SK-N-SH (cell line): ENCODE results near the gene FMC1. TPM values are rescaled to one million over a fixed set of nuclear protein-coding genes. Genes with fewer than 3 reads are reported as not detected.

ENCODE experiments used
- CTCF ChIA-PET: fragments of 300-600, 350-600 bp; formaldehyde crosslinking; extraction: SDS; loops from one replicate; lab custom pipeline; 2021; lab: Yijun Ruan, JAX
- POLR2A ChIA-PET: fragments of 350-600 bp; sonication (Branson Sonifier 250); formaldehyde crosslinking; extraction: SDS; loops from one replicate; lab custom pipeline; 2020; ENCODE audit warnings: antibody characterized with exemption, inconsistent platforms; lab: Yijun Ruan, JAX
- DNase-seq: peaks from one replicate; pipeline ENCODE4 v3.0.0; 2012
- H2AFZ ChIP-seq: fragments of 200-600 bp; sonication (generic); 2 replicates; pipeline ENCODE4 v1.8.1; 2016; ENCODE audit warnings: antibody characterized with exemption, mild to moderate bottlenecking, low read depth
- H3F3A ChIP-seq: fragments of 200-600 bp; sonication (generic); replicated peaks from 2 replicates; pipeline ENCODE3; 2016; ENCODE audit warnings: antibody characterized with exemption, mild to moderate bottlenecking; ENCODE audit not compliant: insufficient read depth
- H3K27ac ChIP-seq, 2 experiments: fragments of 200-500 bp in 1 of 2; fragments of 200-600 bp in 1 of 2; sonication (Bioruptor generic) in 1 of 2; sonication (generic), shearing (Covaris generic) in 1 of 2; 2 replicates each; pipeline versions ENCODE4 v1.5.1 to v1.6.1; 2014 to 2016; ENCODE audit warnings: low read depth in 2 of 2, inconsistent platforms in 1 of 2, low read length in 1 of 2, mild to moderate bottlenecking in 1 of 2, mixed read lengths in 1 of 2
- H3K27me3 ChIP-seq: fragments of 200-600 bp; sonication (generic), shearing (Covaris generic); 2 replicates; pipeline ENCODE4 v1.6.1; 2016; ENCODE audit warnings: mixed run types; ENCODE audit not compliant: insufficient read depth
- H3K36me3 ChIP-seq, 2 experiments: fragments of 200-500 bp in 1 of 2; fragments of 200-600 bp in 1 of 2; sonication (Bioruptor generic) in 1 of 2; sonication (generic) in 1 of 2; replicated peaks in 1 of 2; 2 replicates each; pipeline versions ENCODE3 to v1.5.1; 2014 to 2016; ENCODE audit warnings: low read length in 1 of 2, mild to moderate bottlenecking in 1 of 2; ENCODE audit not compliant: insufficient read depth in 2 of 2, control insufficient read depth in 1 of 2
- H3K4me1 ChIP-seq, 2 experiments: fragments of 200-500 bp in 1 of 2; fragments of 200-600 bp in 1 of 2; sonication (Bioruptor generic) in 1 of 2; sonication (generic), shearing (Covaris generic) in 1 of 2; 2 replicates each; pipeline versions ENCODE4 v1.5.1 to v1.6.1; 2014 to 2016; ENCODE audit warnings: low read depth in 1 of 2, low read length in 1 of 2, mixed run types in 1 of 2; ENCODE audit not compliant: insufficient read depth in 2 of 2, control insufficient read depth in 1 of 2
- H3K4me2 ChIP-seq: fragments of 200-600 bp; sonication (generic), shearing (Covaris generic); 2 replicates; pipeline ENCODE4 v1.6.1; 2017; ENCODE audit warnings: mixed run types
- H3K4me3 ChIP-seq, 2 experiments: fragments of 200-500 bp in 1 of 2; fragments of 200-600 bp in 1 of 2; sonication (Bioruptor generic) in 1 of 2; sonication (generic), shearing (Covaris generic) in 1 of 2; 2 replicates each; pipeline versions ENCODE4 v1.5.1 to v1.8.1; 2014 to 2016; ENCODE audit warnings: low read depth in 2 of 2, inconsistent platforms in 1 of 2, low read length in 1 of 2, mild to moderate bottlenecking in 1 of 2, mixed read lengths in 1 of 2, moderate library complexity in 1 of 2
- H3K79me2 ChIP-seq: fragments of 200-600 bp; sonication (generic); 2 replicates; pipeline ENCODE4 v1.8.1; 2017; ENCODE audit warnings: mild to moderate bottlenecking; ENCODE audit not compliant: insufficient read depth
- H3K9ac ChIP-seq: fragments of 200-600 bp; sonication (generic); 2 replicates; pipeline ENCODE4 v1.6.1; 2017; ENCODE audit warnings: mixed run types
- H3K9me2 ChIP-seq: fragments of 200-600 bp; sonication (generic); 2 replicates; pipeline ENCODE4 v1.6.1; 2017; ENCODE audit warnings: mixed run types
- H3K9me3 ChIP-seq: fragments of 200-600 bp; sonication (generic); 2 replicates; pipeline ENCODE4 v1.6.1; 2017; ENCODE audit warnings: mixed run types, mild to moderate bottlenecking, moderate library complexity
- H4K20me1 ChIP-seq: fragments of 200-600 bp; sonication (generic); 2 replicates; pipeline ENCODE4 v1.6.1; 2017; ENCODE audit warnings: mild to moderate bottlenecking, mixed run types; ENCODE audit not compliant: insufficient read depth
- CHD2 ChIP-seq: fragments of 150-350 bp; IDR thresholded peaks from 2 replicates; pipeline ENCODE4 v1.6.1; 2018; ENCODE audit warnings: low read length; ENCODE audit not compliant: partially characterized antibody
- EP300 ChIP-seq, 2 experiments: IDR thresholded peaks; 2 replicates each; pipeline versions ENCODE4 v1.4.0 to v1.6.1; 2012; ENCODE audit warnings: borderline replicate concordance in 1 of 2, low read depth in 1 of 2, low read length in 1 of 2
- EZH2phosphoT487 ChIP-seq: fragments of 200-600 bp; sonication (generic); IDR thresholded peaks from 2 replicates; pipeline ENCODE4 v1.6.1; 2017; ENCODE audit warnings: low read depth, mixed run types, mild to moderate bottlenecking, antibody characterized with exemption, moderate library complexity, borderline replicate concordance
- GABPA ChIP-seq: IDR thresholded peaks from 2 replicates; pipeline ENCODE4 v1.4.0; 2012; ENCODE audit warnings: low read depth, mild to moderate bottlenecking
- JUND ChIP-seq: IDR thresholded peaks from 2 replicates; pipeline ENCODE4 v1.4.0; 2012
- MEF2A ChIP-seq: IDR thresholded peaks from 2 replicates; pipeline ENCODE4 v1.4.0; 2012; ENCODE audit warnings: low read depth, borderline replicate concordance
- NFIC ChIP-seq: IDR thresholded peaks from 2 replicates; pipeline ENCODE4 v1.4.0; 2012; ENCODE audit warnings: borderline replicate concordance
- NRF1 ChIP-seq: IDR thresholded peaks from 2 replicates; pipeline ENCODE4 v1.6.1; 2012; ENCODE audit warnings: low read depth, mild to moderate bottlenecking, low read length
- POLR2AphosphoS5 ChIP-seq: IDR thresholded peaks from 2 replicates; pipeline ENCODE4 v1.6.1; 2012; ENCODE audit warnings: low read depth, low read length
- RFX5 ChIP-seq: IDR thresholded peaks from 2 replicates; pipeline ENCODE4 v1.6.1; 2012; ENCODE audit warnings: mild to moderate bottlenecking, improper control_type of control experiment, low read length
- RXRA ChIP-seq: IDR thresholded peaks from 2 replicates; pipeline ENCODE4 v1.4.0; 2012; ENCODE audit warnings: low read depth, mild to moderate bottlenecking, borderline replicate concordance
- SIN3A ChIP-seq: IDR thresholded peaks from 2 replicates; pipeline ENCODE4 v1.6.1; 2012; ENCODE audit warnings: low read depth, mild to moderate bottlenecking, low read length, moderate library complexity, borderline replicate concordance
- SMC3 ChIP-seq: IDR thresholded peaks from 2 replicates; pipeline ENCODE4 v1.6.1; 2012; ENCODE audit warnings: low read depth, low read length, improper control_type of control experiment
- TAF1 ChIP-seq: IDR thresholded peaks from 2 replicates; pipeline ENCODE4 v1.6.1; 2012; ENCODE audit warnings: low read depth, mild to moderate bottlenecking, low read length, moderate library complexity, borderline replicate concordance
- TEAD4 ChIP-seq: IDR thresholded peaks from 2 replicates; pipeline ENCODE4 v1.4.0; 2012; ENCODE audit warnings: mild to moderate bottlenecking, borderline replicate concordance; ENCODE audit not compliant: insufficient read depth
- YY1 ChIP-seq: IDR thresholded peaks from 2 replicates; pipeline ENCODE4 v1.4.0; 2012; ENCODE audit warnings: low read depth, mild to moderate bottlenecking
- WGBS: methylation state at CpG from one replicate; pipeline ENCODE4 v1.1.6; 2017; ENCODE audit warnings: low lambda C conversion rate; 5-methylcytosine and 5-hydroxymethylcytosine counted together
- polyA plus RNA-seq, 3 experiments: library from polyadenylated mRNA; depleted of rRNA; stranded (reverse); fragments of >200 nt; gene quantifications; 2 replicates each; pipeline ENCODE4 v1.2.3, GENCODE V29; 2012
- TF ChIP-seq, protein P1 (sequence below): IDR thresholded peaks from 2 replicates; pipeline ENCODE4 v1.4.0; 2012; ENCODE audit warnings: low read depth, borderline replicate concordance
- TF ChIP-seq, protein P2 (sequence below): fragments of 150-350 bp; IDR thresholded peaks from 2 replicates; pipeline ENCODE4 v1.6.1; 2016; ENCODE audit warnings: mild to moderate bottlenecking, low read depth, low read length
- TF ChIP-seq, protein P3 (sequence below): fragments of 200-600 bp; sonication (generic); IDR thresholded peaks from 2 replicates; pipeline ENCODE4 v1.6.1; 2017; ENCODE audit warnings: antibody characterized with exemption, mild to moderate bottlenecking, moderate library complexity
- TF ChIP-seq, protein P4 (sequence below): IDR thresholded peaks from 2 replicates; pipeline ENCODE4 v1.4.0; 2012; ENCODE audit warnings: low read depth
- TF ChIP-seq, protein P5 (sequence below): IDR thresholded peaks from 2 replicates; pipeline ENCODE4 v1.4.0; 2012; ENCODE audit warnings: low read depth, borderline replicate concordance
- TF ChIP-seq, protein P6 (sequence below): fragments of 150-350 bp; IDR thresholded peaks from 2 replicates; pipeline ENCODE4 v1.6.1; 2017; ENCODE audit warnings: antibody characterized with exemption, low read length, low read depth, borderline replicate concordance
- TF ChIP-seq, protein P7 (sequence below): IDR thresholded peaks from 2 replicates; pipeline ENCODE4; 2012

FMC1 gene
- polyA plus RNA-seq, 1 of the 3 experiments (the other 2 are of a cell fraction) = 59.9 TPM

DNA sequence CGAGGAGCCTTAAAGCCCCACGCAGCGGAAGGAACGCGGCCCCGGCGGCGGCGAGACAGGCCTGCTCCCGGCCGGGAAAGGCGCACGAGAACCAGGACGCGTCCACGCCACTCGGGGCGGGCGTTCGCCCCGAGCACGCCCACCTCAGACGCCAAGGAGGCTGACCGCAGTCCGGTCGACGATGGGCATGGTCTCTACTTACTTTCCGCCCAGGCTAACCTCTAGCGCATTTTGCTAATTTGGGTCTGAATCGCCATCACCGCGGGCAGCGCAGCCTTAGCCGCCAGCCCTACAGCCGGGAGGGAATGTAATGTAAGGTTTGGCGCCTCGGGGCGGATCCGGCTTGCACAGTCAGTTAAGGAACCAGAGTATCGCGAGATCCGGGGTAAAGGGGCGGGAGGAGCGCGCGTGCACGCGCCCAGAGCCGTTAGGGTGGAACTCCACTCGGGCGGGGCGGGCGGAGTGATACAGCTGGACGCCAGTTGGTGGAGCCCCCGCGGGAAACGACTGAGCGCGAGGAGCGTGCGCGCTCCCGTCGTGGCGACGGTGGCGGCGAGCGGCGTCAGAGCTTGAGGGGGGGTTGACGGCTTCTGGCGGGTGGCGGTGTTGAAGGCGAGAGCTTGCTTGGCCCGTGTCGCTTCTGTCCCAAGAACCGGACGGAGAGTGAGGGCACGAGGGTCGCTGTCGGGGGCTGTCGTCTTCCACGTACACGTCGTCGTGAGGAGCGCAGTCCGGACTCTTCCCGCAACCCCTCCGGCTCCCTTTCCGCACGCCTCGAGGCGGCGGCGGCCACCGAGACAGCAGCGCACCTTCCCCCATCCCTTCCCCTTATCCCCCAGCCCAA is 18.5 kb downstream of the FMC1 start, which contains the start of gene LUC7L2:
TSS of gene LUC7L2 (plus strand) at position 529 of the 844 bp plus-strand sequence. CDS start 368 bp downstream, outside the sequence.
- Histone ChIP-seq H3K9me3 (no peaks in the 10 kb centered on the region), H2AFZ (peak within 1 kb of the TSS; percentile 89), H3K9ac (peak within 1 kb of the TSS; percentile 89), H3K4me2 (peak within 1 kb of the TSS; percentile 85), H3K79me2 (peaks cover 68% of the 10 kb centered on the region), H4K20me1 (peaks cover 34% of the 10 kb centered on the region), H3K27me3 (no peaks in the 10 kb centered on the region), H3K36me3 (peaks cover 18 to 21% of the 10 kb centered on the region in 2 experiments), H3K27ac (peak within 1 kb of the TSS; percentile 98 to 100), H3F3A (peaks cover 34% of the 10 kb centered on the region), H3K4me3 (peak within 1 kb of the TSS; percentile 85 to 90), H3K9me2 (no peaks in the 10 kb centered on the region), H3K4me1 (peaks cover 10 to 20% of the 10 kb centered on the region in 2 experiments; a peak in 3 of 4 replicates)
- DNase-seq = peak; percentile 98
- ChIA-PET POLR2A (interaction anchor here (0.5 to 2.0 kb wide), 11 partner anchors 10 to 226 kb away, joined by 3 to 23 read pairs (median 4); a partner anchor contains a TSS), CTCF (interaction anchor here (1.3 to 1.7 kb wide), 5 partner anchors 14 to 48 kb away, joined by 3 to 6 read pairs (median 4); no protein-coding TSS in a partner anchor)
- WGBS = under 1% methylated on average over 64 of the region's 98 CpGs
- TF ChIP-seq, protein P1, sequence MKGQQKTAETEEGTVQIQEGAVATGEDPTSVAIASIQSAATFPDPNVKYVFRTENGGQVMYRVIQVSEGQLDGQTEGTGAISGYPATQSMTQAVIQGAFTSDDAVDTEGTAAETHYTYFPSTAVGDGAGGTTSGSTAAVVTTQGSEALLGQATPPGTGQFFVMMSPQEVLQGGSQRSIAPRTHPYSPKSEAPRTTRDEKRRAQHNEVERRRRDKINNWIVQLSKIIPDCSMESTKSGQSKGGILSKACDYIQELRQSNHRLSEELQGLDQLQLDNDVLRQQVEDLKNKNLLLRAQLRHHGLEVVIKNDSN = no peak
- no peak for TF ChIP-seq RXRA
- TF ChIP-seq, protein P2, sequence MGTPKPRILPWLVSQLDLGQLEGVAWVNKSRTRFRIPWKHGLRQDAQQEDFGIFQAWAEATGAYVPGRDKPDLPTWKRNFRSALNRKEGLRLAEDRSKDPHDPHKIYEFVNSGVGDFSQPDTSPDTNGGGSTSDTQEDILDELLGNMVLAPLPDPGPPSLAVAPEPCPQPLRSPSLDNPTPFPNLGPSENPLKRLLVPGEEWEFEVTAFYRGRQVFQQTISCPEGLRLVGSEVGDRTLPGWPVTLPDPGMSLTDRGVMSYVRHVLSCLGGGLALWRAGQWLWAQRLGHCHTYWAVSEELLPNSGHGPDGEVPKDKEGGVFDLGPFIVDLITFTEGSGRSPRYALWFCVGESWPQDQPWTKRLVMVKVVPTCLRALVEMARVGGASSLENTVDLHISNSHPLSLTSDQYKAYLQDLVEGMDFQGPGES = no peak
- TF ChIP-seq, protein P3, sequence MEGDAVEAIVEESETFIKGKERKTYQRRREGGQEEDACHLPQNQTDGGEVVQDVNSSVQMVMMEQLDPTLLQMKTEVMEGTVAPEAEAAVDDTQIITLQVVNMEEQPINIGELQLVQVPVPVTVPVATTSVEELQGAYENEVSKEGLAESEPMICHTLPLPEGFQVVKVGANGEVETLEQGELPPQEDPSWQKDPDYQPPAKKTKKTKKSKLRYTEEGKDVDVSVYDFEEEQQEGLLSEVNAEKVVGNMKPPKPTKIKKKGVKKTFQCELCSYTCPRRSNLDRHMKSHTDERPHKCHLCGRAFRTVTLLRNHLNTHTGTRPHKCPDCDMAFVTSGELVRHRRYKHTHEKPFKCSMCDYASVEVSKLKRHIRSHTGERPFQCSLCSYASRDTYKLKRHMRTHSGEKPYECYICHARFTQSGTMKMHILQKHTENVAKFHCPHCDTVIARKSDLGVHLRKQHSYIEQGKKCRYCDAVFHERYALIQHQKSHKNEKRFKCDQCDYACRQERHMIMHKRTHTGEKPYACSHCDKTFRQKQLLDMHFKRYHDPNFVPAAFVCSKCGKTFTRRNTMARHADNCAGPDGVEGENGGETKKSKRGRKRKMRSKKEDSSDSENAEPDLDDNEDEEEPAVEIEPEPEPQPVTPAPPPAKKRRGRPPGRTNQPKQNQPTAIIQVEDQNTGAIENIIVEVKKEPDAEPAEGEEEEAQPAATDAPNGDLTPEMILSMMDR = peak; percentile 17; the same call in 1 of the 2 replicates
- TF ChIP-seq EZH2phosphoT487 = no peak
- 0 out of 4 replicates have a peak, but pooled peaks of 1 of the 2 experiments have one; percentile 7 for TF ChIP-seq EP300 (IDR thresholded peaks at IDR 0.05; ENCODE audit: borderline replicate concordance in 1 of 2, low read depth in 1 of 2, low read length in 1 of 2)
- TF ChIP-seq NFIC = no peak
- TF ChIP-seq CHD2 = peak; percentile 100
- TF ChIP-seq TAF1 = peak; percentile 95
- TF ChIP-seq SMC3 = no peak
- 0 out of 2 replicates have a peak, but pooled peaks have one; percentile 39 for TF ChIP-seq TEAD4
- peak; percentile 19; the same call in 1 of the 2 replicates for TF ChIP-seq JUND
- TF ChIP-seq YY1 = peak; percentile 82
- TF ChIP-seq POLR2AphosphoS5 = peak; percentile 100
- TF ChIP-seq, protein P4, sequence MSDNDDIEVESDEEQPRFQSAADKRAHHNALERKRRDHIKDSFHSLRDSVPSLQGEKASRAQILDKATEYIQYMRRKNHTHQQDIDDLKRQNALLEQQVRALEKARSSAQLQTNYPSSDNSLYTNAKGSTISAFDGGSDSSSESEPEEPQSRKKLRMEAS = peak; percentile 93
- peak; percentile 90; the same call in 1 of the 2 replicates for TF ChIP-seq SIN3A
- TF ChIP-seq GABPA = peak; percentile 45
- no peak for TF ChIP-seq MEF2A
- TF ChIP-seq, protein P5, sequence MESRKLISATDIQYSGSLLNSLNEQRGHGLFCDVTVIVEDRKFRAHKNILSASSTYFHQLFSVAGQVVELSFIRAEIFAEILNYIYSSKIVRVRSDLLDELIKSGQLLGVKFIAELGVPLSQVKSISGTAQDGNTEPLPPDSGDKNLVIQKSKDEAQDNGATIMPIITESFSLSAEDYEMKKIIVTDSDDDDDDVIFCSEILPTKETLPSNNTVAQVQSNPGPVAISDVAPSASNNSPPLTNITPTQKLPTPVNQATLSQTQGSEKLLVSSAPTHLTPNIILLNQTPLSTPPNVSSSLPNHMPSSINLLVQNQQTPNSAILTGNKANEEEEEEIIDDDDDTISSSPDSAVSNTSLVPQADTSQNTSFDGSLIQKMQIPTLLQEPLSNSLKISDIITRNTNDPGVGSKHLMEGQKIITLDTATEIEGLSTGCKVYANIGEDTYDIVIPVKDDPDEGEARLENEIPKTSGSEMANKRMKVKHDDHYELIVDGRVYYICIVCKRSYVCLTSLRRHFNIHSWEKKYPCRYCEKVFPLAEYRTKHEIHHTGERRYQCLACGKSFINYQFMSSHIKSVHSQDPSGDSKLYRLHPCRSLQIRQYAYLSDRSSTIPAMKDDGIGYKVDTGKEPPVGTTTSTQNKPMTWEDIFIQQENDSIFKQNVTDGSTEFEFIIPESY = peak; percentile 100
- no peak for TF ChIP-seq NRF1
- TF ChIP-seq, protein P6, sequence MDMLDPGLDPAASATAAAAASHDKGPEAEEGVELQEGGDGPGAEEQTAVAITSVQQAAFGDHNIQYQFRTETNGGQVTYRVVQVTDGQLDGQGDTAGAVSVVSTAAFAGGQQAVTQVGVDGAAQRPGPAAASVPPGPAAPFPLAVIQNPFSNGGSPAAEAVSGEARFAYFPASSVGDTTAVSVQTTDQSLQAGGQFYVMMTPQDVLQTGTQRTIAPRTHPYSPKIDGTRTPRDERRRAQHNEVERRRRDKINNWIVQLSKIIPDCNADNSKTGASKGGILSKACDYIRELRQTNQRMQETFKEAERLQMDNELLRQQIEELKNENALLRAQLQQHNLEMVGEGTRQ = no peak
- no peak for TF ChIP-seq RFX5
- TF ChIP-seq, protein P7, sequence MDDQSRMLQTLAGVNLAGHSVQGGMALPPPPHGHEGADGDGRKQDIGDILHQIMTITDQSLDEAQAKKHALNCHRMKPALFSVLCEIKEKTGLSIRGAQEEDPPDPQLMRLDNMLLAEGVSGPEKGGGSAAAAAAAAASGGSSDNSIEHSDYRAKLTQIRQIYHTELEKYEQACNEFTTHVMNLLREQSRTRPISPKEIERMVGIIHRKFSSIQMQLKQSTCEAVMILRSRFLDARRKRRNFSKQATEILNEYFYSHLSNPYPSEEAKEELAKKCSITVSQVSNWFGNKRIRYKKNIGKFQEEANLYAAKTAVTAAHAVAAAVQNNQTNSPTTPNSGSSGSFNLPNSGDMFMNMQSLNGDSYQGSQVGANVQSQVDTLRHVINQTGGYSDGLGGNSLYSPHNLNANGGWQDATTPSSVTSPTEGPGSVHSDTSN = peak; percentile 66
